Prostate gland (tissue), 2 donors: ENCODE data around the gene TMEM107.

Source experiments
- CTCF ChIP-seq, 4 experiments: fragments of 200-600 bp in 2 of 4; fragments of 450-650 bp in 2 of 4; sonication (generic) in 2 of 4; IDR thresholded peaks; 1 replicate in 3 of 4; 2 replicates in 1 of 4; pipeline ENCODE4 v1.5.1; 2016 to 2019; ENCODE audit warnings: antibody characterized with exemption in 4 of 4, mild to moderate bottlenecking in 2 of 4, moderate library complexity in 2 of 4
- POLR2A ChIP-seq: fragments of 450-650 bp; IDR thresholded peaks from one replicate; pipeline ENCODE4 v1.6.1; 2016; ENCODE audit warnings: antibody characterized with exemption, mild to moderate bottlenecking

GRCh38 chr17:8131844-8132441 lies 44.2 kb downstream of the TMEM107 start:
- TF ChIP-seq CTCF (IDR thresholded peaks at IDR 0.05) (no peak), POLR2A (no peak)
